ENCODE measurements around the gene CLC. TPM values are rescaled to one million over a fixed set of nuclear protein-coding genes. Genes with fewer than 3 reads are reported as not detected.

CLC gene
- total and polyA plus RNA-seq, 2 experiments from 2014 or later = not detected

DNA sequence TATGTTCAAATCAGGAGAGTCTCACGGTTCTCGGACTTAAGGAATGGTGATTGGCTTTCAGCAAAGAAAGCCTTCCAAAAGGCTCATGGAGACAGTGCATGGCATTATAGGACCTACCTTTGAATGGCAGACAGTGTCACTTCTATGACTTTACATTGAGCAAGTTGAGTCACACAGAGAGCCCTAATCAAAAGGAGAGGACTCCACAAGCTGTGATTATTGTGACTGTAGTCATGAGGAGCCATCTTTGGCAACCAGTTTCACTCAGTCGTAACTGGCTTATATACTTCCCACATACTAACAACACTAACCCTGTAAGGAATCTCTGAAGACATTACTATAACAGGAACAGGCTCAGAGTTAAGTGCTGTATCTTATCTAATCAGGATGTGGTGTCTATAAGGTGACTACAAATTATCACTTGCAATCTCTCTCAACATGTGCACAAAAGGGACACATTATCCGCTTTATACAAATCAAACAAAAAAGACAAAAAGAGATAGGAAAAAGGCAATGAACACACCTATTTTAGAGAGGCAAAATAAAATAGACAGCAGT, 27.4 kb downstream of the CLC start:
- 30 to 33% methylated on average over 4 of the region's 4 CpGs for WGBS, 2 experiments (ENCODE audit: low coverage in 1 of 2, low lambda C conversion rate in 2 of 2, missing lambda C conversion rate in 2 of 2)
- no peak overlapping the region for H3K4me3 ChIP-seq
- no peaks in the 10 kb centered on the region for H3K9me2 ChIP-seq (ENCODE audit: insufficient read depth)
- in situ Hi-C loops (cut with MboI) = no loop called here
- H3K9me3 ChIP-seq (ENCODE audit: low read depth) = no peaks in the 10 kb centered on the region
- no peaks in the 10 kb centered on the region for H4K20me1 ChIP-seq (ENCODE audit: insufficient read depth)
- no peak overlapping the region for H3K9ac ChIP-seq
- DNase-seq = no peak
- H3K79me2 ChIP-seq (ENCODE audit: insufficient read depth) = no peaks in the 10 kb centered on the region
- TF ChIP-seq EZH2phosphoT487 (IDR thresholded peaks at IDR 0.05; ENCODE audit: insufficient read depth, low read depth) (no peak), EZH2 (IDR thresholded peaks at IDR 0.05; ENCODE audit: insufficient read depth, poor library complexity, severe bottlenecking) (no peak)
- peaks cover 4% of the 10 kb centered on the region; the same call in 1 of the 2 replicates for H3K27me3 ChIP-seq (replicated peaks; ENCODE audit: insufficient read depth)
- H3K4me2 ChIP-seq (ENCODE audit: unreplicated experiment) = no peak overlapping the region
- H3K27ac ChIP-seq = no peak overlapping the region
- no peaks in the 10 kb centered on the region for H3K36me3 ChIP-seq (ENCODE audit: low read depth)
- no peak overlapping the region for H2AFZ ChIP-seq
- H3F3A ChIP-seq (ENCODE audit: insufficient read depth) = no peaks in the 10 kb centered on the region
- H3K4me1 ChIP-seq (ENCODE audit: insufficient read depth) = no peaks in the 10 kb centered on the region

DNA sequence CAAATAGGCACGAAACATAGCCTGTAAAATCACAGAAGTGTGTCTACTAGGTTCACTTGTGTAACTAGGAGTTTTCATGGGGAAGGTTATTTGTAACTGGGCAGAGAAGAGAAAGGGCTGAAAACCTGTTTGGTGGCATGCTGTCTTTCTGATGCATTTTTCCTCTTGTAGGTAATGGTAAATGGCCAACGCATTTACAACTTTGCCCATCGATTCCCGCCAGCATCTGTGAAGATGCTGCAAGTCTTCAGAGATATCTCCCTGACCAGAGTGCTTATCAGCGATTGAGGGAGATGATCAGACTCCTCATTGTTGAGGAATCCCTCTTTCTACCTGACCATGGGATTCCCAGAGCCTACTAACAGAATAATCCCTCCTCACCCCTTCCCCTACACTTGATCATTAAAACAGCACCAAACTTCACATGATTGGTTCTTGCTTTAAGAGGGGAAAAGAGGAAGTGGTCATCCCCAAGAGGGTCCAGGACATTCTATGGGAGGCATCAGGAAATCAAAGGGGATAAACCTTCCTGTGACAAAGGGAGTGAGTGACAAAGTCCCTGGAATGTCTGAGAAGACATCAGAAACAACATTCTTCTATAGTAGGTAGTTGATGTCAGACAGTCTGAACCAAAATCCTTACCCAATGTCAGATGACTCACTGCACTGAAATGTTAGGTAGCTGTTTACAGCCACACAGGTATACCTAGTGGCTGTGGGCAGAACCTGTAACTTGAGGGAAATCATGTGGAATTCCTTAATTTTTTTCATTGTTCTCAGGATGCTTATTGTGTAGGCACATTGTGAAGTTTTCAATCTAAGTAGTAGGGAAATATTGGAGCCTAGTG, 28.6 kb downstream of the CLC start:
- 28 to 37% methylated on average over 5 of the region's 5 CpGs for WGBS, 2 experiments (ENCODE audit: low coverage in 1 of 2, low lambda C conversion rate in 2 of 2, missing lambda C conversion rate in 2 of 2)
- H3K9me3 ChIP-seq (ENCODE audit: low read depth) = no peaks in the 10 kb centered on the region
- H3K4me1 ChIP-seq (ENCODE audit: insufficient read depth) = no peaks in the 10 kb centered on the region
- in situ Hi-C loops (cut with MboI) = no loop called here
- H3K4me3 ChIP-seq = no peak overlapping the region
- no peaks in the 10 kb centered on the region for H4K20me1 ChIP-seq (ENCODE audit: insufficient read depth)
- H3F3A ChIP-seq (ENCODE audit: insufficient read depth) = no peaks in the 10 kb centered on the region
- no peak overlapping the region for H3K27ac ChIP-seq
- no peak for TF ChIP-seq EZH2 (IDR thresholded peaks at IDR 0.05; ENCODE audit: insufficient read depth, poor library complexity, severe bottlenecking)
- TF ChIP-seq EZH2phosphoT487 (IDR thresholded peaks at IDR 0.05; ENCODE audit: insufficient read depth, low read depth) = no peak
- DNase-seq = no peak
- no peaks in the 10 kb centered on the region for H3K36me3 ChIP-seq (ENCODE audit: low read depth)
- H2AFZ ChIP-seq = no peak overlapping the region
- no peaks in the 10 kb centered on the region for H3K79me2 ChIP-seq (ENCODE audit: insufficient read depth)
- H3K9ac ChIP-seq = no peak overlapping the region
- peaks cover 4% of the 10 kb centered on the region; the same call in 1 of the 2 replicates for H3K27me3 ChIP-seq (replicated peaks; ENCODE audit: insufficient read depth)
- H3K9me2 ChIP-seq (ENCODE audit: insufficient read depth) = no peaks in the 10 kb centered on the region
- no peak overlapping the region for H3K4me2 ChIP-seq (ENCODE audit: unreplicated experiment)

DNA sequence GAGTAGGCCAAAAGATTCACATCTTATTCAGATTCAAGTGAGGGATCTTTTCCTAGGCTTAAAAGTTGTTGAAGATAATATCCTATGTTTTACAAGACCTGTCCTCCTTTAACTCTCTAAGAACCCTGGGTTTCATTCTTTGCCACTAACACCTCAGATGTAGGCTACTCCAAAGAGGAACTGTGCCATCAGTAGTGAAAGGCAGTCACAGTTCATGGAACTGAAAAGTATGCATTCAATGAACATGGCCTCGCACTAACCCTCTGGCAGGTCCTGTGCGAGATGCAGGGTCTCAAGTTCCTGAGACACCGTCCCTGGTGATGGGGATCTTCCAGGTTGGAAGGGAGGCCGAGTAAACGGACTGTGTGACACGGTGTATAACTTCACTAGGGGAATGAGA, 29.2 kb downstream of the CLC start:
- H3K79me2 ChIP-seq (ENCODE audit: insufficient read depth) = no peaks in the 10 kb centered on the region
- H4K20me1 ChIP-seq (ENCODE audit: insufficient read depth) = no peaks in the 10 kb centered on the region
- H3K9me2 ChIP-seq (ENCODE audit: insufficient read depth) = no peaks in the 10 kb centered on the region
- WGBS, 2 experiments (ENCODE audit: low coverage in 1 of 2, low lambda C conversion rate in 2 of 2, missing lambda C conversion rate in 2 of 2) = 10 to 15% methylated on average over 6 of the region's 6 CpGs
- peaks cover 4% of the 10 kb centered on the region; the same call in 1 of the 2 replicates for H3K27me3 ChIP-seq (replicated peaks; ENCODE audit: insufficient read depth)
- H3F3A ChIP-seq (ENCODE audit: insufficient read depth) = no peaks in the 10 kb centered on the region
- no peak for DNase-seq
- no peak overlapping the region for H3K27ac ChIP-seq
- no peak overlapping the region for H3K9ac ChIP-seq
- H3K9me3 ChIP-seq (ENCODE audit: low read depth) = no peaks in the 10 kb centered on the region
- no peak overlapping the region for H2AFZ ChIP-seq
- in situ Hi-C loops (cut with MboI) = no loop called here
- TF ChIP-seq EZH2 (IDR thresholded peaks at IDR 0.05; ENCODE audit: insufficient read depth, poor library complexity, severe bottlenecking) (no peak), EZH2phosphoT487 (IDR thresholded peaks at IDR 0.05; ENCODE audit: insufficient read depth, low read depth) (no peak)
- H3K4me1 ChIP-seq (ENCODE audit: insufficient read depth) = no peaks in the 10 kb centered on the region
- no peak overlapping the region for H3K4me3 ChIP-seq
- no peak overlapping the region for H3K4me2 ChIP-seq (ENCODE audit: unreplicated experiment)
- no peaks in the 10 kb centered on the region for H3K36me3 ChIP-seq (ENCODE audit: low read depth)

- Histone ChIP-seq H3K36me3 (ENCODE audit: low read depth) (no peaks in the 10 kb centered on the region), H3K9me2 (ENCODE audit: insufficient read depth) (no peaks in the 10 kb centered on the region), H3K27ac (no peak overlapping the region), H2AFZ (no peak overlapping the region), H3K9ac (no peak overlapping the region), H3K9me3 (ENCODE audit: low read depth) (no peaks in the 10 kb centered on the region), H3K27me3 (replicated peaks; ENCODE audit: insufficient read depth) (peaks cover 4% of the 10 kb centered on the region; the same call in 1 of the 2 replicates), H3K4me2 (ENCODE audit: unreplicated experiment) (no peak overlapping the region), H4K20me1 (ENCODE audit: insufficient read depth) (no peaks in the 10 kb centered on the region), H3K79me2 (ENCODE audit: insufficient read depth) (no peaks in the 10 kb centered on the region), H3F3A (ENCODE audit: insufficient read depth) (no peaks in the 10 kb centered on the region), H3K4me3 (no peak overlapping the region), H3K4me1 (ENCODE audit: insufficient read depth) (no peaks in the 10 kb centered on the region)
- TF ChIP-seq EZH2 (IDR thresholded peaks at IDR 0.05; ENCODE audit: insufficient read depth, poor library complexity, severe bottlenecking) = no peak
- no peak for TF ChIP-seq EZH2phosphoT487 (IDR thresholded peaks at IDR 0.05; ENCODE audit: insufficient read depth, low read depth)
- 45 to 54% methylated on average over 8 of the region's 8 CpGs for WGBS, 2 experiments (ENCODE audit: low coverage in 1 of 2, low lambda C conversion rate in 2 of 2, missing lambda C conversion rate in 2 of 2)
- no peak for DNase-seq
- in situ Hi-C loops (cut with MboI) = no loop called here
Measured at GRCh38 chr19:39705578-39706188, 32.1 kb downstream of the CLC start.
